Measurements from ENCODE around the gene ZNF280B.

Gene ZNF280B, protein sequence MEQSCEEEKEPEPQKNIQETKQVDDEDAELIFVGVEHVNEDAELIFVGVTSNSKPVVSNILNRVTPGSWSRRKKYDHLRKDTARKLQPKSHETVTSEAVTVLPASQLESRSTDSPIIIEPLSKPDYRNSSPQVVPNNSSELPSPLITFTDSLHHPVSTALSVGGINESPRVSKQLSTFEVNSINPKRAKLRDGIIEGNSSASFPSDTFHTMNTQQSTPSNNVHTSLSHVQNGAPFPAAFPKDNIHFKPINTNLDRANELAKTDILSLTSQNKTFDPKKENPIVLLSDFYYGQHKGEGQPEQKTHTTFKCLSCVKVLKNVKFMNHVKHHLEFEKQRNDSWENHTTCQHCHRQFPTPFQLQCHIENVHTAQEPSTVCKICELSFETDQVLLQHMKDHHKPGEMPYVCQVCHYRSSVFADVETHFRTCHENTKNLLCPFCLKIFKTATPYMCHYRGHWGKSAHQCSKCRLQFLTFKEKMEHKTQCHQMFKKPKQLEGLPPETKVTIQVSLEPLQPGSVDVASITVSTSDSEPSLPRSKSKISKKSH

DNA sequence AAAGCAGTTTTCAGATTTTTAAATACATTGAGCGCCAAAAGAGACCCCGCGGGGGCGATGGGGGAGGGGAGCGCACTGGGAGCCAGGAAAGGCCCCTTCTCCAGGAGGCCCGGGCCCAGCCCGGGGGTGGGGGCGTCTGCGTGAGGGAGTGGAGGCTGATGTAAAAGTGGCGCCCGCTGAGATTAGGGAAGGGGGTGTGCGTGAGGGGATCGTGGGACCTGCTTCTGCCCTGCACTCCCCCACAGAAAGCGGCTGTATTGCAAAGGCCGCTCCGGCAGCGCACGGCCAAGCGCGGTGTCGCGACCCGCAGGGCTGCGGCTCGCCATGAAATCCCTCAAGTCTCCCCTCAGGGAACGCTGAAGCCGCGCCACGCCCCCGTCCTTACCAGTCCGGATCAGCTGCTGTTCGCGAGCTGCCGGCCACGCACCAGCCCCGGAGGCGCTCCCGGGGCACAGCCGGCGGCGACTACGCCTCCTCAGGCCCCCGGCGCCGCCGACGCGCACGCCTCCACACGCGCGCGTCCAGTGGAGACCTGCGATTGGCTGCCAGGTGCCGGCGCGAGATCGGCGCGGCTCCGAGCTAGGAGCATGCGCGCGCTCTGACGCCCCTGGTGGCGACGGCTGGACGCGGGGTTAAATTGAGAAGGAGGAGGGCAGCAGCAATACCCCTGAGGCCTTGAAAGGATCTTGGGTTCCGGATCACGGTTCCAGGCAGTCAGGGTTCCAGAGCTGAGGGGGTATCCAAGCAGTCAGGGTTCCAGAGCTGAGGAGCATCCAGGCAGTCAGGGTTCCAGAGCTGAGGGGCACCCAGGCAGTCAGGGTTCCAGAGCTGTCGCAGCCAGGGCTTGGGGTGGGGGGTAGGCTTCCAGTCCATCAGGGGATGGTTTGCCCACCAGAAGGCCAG, at the start of gene ZNF280B:
Gene ZNF280B (minus strand): TSS at position 469 of the 903 bp plus-strand sequence. CDS start 19,344 bp downstream, outside the sequence.
- peak; percentile 82 for DNase-seq (ENCODE audit: low read depth)

DNA sequence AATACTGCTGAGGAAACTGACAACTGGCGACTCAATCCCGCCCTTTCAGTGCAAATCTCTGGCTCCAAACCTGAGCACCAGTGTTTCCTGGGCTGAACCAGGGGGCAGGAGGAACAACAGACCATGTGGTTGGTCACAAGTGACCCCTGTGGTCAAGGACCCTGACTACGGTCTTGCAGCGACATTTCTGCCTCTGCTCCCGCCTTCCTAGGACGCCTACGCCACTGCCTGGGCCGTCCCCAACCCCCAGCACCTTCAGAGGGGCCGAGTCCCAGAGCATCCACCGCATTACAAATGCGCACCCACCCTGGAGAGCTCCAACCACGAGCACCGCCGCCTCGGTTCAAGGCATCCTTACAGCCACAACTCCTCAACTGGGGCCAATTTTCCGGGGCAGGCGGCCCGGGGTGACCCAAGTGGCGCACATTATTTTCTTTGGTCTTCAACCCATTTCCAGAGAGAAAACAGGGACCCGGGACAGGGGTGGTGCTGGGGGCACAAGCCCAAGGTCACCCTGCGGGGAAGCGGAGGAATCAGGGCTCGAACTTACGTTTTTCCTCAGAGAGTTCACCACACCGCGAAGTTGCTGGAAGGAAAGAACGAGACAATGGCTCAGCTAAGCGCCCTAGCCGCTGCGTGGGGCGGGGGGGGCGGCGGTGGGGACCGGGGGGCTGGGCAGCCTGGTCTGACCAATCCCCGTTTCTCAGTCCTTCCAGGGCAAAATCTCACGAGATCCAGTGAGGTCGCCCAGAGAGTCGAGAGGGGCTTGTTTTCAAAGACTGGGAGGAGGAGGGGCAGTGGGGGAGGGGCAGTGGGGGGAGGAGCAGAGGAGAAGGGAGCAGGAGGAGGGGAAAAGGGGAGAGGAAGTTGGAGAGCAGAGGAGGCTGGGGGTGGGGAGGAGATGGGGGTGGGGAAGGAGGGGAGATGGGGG, 48.7 kb upstream of the ZNF280B start:
- DNase-seq (ENCODE audit: low read depth): no peak

DNA sequence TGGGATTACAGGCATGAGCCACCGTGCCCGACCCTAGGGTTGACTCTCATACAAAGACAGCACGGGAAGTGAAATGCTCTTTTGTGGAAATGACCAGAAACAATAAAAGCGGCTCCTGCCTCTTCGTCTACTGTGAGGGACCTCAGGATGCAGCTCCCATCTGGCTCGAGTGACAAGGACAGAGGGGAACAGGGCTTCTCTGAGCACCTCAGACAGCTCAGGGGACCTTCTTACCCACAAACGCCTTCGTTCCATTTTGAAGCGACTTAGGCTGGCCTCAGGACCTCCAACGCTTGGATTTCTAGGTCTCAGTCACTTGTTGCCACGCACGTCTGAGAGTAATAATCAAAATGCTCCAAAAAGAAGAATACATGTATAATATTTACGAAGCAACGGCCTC, 48.0 kb upstream of the ZNF280B start:
- DNase-seq (ENCODE audit: low read depth): no peak

DNA sequence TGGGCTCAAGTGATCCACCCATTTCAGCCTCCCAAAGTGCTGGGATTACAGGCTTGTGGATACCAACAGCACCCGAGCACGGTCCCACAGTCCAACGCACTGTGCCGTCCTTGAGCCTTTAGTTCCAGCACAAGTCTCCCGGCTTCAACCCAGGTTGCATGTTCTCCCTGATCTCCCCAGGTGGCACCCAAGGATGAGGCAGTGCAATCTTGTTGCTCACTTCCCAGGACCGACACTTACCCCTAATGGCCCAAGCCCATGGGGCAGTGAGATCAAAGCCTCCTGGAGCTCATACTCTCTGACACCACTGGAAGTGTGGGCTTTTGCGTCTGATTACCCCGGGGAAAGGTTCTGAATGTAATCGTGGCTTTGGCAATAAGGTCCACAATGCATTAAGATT, 47.1 kb upstream of the ZNF280B start:
- no peak for DNase-seq (ENCODE audit: low read depth)

DNA sequence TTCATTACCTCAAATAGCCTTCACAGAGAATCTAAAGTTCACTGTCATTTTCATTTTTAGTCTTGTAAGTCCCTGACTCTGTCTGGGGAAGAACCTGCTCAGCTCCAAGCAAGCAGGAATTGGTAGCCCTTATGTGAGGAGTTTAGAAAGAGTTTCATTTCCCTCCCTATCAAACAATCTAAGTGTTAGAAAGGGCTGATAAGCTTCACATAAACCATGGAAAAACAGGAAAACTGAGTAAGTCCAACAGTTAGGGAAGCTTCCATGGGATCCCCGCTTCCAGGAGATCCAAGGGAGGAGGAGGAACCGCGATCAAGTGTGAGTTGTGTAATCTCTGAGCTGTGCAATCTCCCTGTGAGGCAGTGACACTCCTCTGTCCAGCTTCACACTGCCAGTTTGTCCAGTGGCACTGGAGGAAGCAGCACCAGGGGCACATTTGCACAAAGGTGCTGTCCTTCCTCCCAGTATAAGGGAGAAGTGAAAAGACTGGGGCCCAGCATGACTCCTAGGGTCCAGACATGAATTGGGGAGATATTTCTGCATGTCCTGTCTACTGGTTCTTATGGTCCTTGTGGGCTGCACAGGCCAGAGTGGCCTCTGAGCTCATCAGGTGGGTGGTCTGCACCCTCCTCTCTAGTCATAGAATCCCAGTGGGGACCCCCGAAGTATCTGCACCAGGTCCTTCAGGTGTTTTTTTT, 46.2 kb upstream of the ZNF280B start:
- peak; percentile 17 for DNase-seq (ENCODE audit: low read depth)

DNA sequence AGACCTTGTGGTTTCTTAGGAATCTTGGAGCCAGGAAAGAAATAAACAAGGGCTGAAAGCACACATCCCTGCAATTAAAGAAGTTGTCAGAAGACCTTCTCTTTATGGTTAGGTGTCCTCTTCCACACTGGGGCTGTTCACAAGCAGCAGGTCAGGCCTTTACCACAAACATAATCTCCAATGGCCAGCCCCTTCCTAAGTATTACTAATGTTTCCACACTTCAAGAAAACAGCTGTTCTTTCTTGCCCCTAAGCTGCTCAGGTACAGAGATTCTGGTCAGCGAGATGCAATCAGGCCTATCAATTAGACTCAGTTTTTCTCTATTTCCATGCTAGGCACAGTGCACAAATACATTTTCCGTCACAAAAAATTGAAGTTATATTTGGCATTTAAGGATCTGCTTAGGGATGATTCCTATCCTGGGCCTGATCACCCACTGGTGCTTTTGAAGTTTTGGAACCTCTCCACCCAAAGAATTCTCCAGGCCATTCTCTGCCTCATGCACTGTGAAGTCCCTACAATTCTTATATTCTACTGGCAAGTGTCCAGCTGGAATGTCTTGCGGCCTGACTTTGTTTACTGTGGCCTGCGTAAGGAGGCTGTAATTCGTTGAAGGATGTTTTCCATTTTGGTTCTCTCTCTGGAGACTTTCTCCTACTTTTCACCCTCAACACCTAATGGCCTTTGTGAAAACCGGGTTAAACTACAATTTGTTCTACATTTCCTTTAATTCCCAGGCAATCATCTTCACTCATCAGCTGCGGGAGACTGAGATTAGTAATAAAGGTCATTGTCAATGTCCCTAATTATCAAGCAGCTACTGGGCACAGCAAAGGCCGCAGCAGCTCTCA, 45.4 kb upstream of the ZNF280B start:
- peak; percentile 11 for DNase-seq (ENCODE audit: low read depth)

DNA sequence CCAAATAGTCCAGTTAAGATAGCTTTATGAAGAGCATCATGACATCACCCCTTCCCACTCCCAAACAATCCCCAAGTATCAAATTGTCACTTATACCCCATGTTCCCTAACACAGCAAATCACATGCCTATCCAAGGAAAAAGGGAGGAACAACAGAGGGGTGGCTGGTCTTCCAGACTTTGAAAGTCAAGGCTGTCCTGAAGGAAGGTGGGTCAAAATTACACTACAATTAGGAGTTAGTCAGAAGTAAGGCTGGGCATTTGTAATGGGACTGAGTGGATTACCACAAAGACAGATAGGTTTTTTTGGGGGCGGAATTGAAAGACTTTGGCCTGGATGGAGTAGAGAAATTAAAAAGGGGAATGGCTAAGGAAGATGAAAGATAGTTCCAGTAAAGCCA, 44.6 kb upstream of the ZNF280B start:
- DNase-seq (ENCODE audit: low read depth): no peak

DNA sequence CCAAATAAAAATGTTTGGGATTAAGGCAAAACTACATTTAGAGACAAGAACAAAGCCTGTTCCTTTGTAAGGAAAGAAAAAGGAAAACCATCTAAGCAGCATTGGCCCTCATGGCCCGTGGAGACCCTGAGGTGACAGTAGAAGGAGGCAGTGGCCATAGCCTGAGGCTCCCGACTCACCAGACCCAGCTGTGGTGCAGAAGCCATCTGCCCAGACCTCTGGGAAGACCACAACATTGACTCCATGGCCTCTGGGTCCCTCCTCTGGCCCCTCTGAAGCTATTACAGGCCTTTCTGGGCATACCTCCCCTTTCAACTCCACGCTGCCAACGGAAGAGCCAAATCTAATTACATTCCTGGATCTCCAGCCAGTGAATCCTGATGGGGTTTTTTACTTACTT, 44.1 kb upstream of the ZNF280B start:
- no peak for DNase-seq (ENCODE audit: low read depth)

DNA sequence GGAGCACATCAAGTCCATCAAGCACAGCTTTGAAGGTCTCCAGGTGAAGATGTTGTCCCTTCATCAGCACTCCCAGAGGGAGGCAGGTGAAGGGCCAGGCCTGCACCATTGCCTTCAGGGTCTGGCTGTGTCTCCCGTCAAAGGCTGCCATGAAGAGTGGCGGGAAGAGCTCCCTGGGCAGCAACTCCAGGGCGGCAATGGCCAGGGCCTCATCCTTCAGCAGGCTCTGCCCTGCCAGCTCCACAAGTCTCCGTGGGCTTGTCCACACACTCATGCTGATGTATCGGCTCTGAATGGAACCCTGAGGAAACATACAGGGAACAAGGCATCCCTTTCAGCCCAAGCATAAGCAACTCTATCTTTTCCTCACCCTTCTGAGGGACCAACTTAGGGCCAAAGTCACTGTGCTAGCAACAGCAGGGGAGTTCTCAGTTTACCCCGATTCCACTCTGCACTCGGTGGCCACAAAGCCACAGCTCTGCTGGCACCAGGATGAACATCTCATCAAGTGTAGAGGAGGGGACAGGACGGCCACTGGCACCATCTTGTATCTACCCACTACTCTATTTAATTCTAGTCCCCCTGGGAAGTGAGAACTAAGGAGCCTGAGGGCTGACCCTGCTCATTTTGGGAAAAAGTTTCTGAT, 42.4 kb upstream of the ZNF280B start:
- DNase-seq (ENCODE audit: low read depth): no peak

DNA sequence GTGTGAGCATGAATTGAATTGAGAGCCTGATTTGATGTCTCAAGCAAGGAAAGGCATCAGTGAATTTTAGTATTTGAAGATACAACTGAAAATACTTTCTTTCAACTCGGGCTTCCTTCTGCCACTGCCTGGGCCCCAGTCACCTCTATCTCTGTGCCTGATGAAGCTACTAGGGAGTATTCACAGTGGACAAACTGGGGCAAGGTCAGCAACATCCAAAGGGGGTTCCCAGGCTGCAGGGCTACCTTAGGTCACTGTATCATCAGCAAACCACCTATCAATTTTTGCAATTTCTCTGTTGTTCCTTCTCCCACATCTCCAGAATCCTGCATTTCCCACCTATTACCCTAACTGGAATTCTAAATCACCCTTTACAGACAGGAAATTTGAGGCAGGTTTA, 40.4 kb upstream of the ZNF280B start:
- no peak for DNase-seq (ENCODE audit: low read depth)

DNA sequence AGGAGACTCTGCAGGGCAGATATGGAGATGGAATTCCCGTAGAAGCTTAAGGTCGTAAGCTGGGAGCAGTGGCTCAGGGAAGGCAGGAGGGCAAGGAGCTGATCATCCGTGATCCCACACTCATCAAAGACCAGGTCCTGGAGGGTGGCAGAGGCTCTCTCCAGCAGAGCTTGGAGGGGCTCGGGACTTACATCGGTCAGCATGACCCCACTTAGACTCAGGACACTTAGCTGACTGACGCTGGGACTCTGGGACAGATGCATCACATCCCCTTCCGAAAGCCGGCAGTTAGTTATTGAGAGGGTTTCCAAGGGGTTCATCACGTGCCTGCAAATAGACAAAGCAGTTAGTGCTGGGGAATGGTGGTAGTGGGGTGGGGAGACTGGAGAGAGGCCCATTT, 39.8 kb upstream of the ZNF280B start:
- DNase-seq (ENCODE audit: low read depth): no peak

DNA sequence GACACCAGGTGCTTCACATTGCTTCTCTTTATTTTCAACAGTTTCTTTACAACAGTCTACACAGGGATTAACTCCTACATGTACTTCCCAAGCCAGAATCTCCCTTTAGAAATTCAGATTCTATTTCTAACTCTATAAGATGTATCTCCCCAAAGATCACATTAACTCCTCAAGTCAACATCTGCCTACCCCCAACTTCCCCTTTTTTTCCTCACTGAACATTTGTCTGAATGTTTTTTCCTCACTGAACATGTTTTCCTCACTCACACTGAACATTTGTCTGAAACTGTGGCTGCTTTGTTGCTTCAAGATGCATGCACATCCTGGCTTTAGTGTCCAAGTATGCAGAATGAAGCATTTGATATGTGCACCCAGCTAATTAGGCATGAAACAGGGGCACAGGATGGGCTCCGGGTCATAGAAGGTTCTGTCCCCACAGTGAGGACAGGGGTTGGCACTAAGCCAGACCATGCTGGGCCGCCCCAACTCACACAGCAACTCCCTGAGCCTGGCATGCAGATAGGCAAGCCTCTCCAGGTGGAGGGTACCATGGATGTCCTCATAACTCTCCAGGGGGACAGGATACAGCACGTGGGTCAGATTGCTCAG, 39.3 kb upstream of the ZNF280B start:
- no peak for DNase-seq (ENCODE audit: low read depth)

DNA sequence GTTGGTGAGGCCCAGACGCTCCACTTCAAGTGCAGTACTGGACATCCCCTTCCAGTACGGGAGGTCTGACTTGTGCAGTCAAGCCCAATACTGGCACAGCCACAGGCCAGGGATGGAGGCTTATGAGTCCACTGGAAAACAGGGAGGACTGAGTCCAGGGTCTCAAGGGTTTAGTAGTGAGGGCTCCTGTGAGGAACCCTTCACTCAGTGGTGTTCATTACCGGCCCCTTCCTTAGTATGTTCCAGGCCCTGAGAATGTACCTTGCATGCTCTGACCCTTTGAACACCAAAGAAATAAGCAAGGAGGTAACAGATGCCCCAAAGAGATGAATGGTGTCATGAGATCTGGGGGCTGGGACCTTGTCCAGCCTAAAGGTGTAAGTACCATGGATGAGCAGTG, 38.7 kb upstream of the ZNF280B start:
- no peak for DNase-seq (ENCODE audit: low read depth)

DNA sequence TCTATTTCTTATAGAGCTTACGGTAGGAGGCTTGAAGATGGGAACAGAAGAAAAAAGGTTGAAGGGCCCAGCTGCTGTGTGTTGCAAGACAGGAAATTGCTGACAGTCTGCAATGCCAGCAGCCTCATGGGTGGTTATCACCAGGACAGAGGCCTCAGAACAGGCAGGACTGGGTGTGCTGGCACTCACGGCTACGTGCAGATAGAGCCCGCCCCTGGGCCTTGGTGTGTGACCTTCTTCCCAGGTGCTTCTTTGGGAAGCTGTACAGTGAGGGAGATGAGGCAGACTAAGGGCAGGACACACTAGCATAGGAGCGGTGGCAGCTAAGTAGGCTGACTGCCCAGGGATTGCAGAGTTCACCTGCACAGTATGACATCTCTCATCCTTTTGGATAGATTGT, 37.9 kb upstream of the ZNF280B start:
- DNase-seq (ENCODE audit: low read depth): peak; percentile 40

DNA sequence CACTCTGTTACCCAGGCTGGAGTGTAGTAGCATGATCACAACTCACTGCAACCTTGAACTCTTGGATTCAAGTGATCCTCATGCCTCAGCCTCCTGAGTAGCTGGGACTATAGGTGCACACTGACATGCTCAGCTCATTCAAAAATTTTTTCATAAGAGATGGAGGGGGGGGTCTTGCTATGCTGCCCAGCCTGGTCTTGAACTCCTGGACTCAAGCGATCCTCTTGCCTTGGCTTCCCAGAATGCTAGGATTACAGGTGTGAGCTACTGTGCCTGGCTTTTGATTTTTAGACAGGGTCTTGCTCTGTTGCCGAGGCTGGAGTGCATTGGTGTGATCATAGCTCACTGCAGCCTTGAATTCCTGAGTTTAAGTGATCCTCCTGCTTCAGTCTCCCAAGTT, 36.5 kb upstream of the ZNF280B start:
- no peak for DNase-seq (ENCODE audit: low read depth)

DNA sequence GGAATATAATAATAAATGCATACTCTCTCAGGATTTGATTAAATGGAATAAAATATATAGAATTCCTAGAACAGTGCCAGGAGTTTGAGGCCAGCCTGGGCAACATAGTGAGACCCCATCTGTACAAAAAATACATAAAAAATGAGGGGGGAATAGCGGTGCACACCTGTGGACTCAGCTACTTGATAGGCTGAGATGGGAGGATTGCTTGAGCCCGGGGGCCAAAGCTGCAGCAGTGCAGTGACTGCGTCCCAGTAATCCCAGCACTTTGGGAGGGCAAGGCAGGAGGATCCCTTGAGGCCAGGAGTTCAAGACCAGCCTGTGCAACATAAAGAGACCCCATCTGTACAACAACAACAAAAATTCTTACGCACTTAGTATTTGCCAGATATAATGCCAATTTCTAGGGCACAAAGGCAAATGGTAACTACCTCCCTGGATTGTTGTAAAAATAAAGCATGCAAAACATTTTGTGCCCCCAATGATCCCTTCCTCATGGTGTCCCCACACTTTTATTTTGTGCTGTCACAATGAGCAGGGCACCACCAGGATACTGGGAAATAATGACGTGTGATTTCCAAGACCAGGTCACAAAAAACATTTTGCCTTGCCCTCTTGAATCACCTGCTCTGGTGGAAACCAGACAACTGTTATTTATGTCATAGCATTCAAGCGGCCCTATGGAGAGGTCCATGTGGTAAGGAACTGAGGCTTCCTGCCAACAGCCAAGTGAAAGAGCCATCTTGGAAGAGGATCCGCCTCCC, 29.9 kb upstream of the ZNF280B start:
- DNase-seq (ENCODE audit: low read depth): no peak

DNA sequence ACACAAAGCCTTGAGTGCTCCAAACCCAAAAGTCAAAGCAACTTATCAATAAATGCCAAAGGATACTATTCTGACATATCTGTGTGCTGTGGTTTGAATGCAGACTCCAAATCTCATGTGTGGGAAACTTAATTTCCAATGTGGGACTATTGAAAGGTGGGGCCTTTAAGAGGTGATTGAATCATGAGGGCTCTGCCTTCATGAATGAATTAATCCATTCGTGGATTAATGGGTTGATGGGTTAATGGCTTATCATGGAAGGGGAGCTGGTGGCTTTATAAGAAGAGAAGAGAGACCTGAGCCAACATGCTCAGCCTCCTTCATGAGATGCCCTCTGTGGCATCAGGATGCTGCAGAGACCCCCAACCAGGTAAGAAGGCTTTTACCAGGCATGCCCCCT, 28.4 kb upstream of the ZNF280B start:
- DNase-seq (ENCODE audit: low read depth): no peak

DNA sequence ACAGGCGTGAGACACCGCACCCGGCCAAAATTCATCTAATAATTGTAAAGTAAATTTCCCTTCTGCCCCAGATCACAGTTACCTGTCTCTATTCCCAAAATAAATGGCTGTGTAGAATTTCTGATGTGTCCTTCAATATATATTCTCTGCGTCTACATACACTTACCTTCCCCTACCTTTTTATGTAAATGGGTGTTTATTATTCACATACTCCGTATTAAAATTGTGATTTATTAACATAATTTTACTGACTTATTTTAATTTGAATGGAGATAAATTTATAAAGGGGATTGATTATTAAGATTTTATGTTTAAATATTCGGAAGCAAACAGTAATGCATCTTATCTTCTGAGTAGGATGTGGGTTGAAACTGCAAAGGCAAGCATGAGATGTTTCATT, 28.0 kb upstream of the ZNF280B start:
- no peak for DNase-seq (ENCODE audit: low read depth)

Data from amniotic epithelial cell (primary cell).